GM20000 (cell line): Measurements from ENCODE around the gene BACH2.

Experiments
- DNase-seq: peaks from one replicate; pipeline ENCODE4 v3.0.0; 2012; ENCODE audit warnings: low spot score
- CTCF ChIP-seq: IDR thresholded peaks from 2 replicates; pipeline ENCODE4 v1.5.1; 2012; ENCODE audit warnings: mild to moderate bottlenecking, control low read depth; ENCODE audit errors: extremely low read depth, missing control alignments

Gene BACH2

GRCh38 chr6:90157441-90157840 is 139.2 kb downstream of the BACH2 start:
- TF ChIP-seq CTCF, result no peak
- no peak for DNase-seq

- no peak for DNase-seq
- no peak for TF ChIP-seq CTCF
These were observed 139.8 kb downstream of the BACH2 start for GRCh38 chr6:90156861-90157260.

- DNase-seq, result no peak
- no peak for TF ChIP-seq CTCF
These were observed 141.7 kb downstream of the BACH2 start for GRCh38 chr6:90154755-90155470.

- no peak for DNase-seq
- TF ChIP-seq CTCF, result no peak
These were observed 144.8 kb downstream of the BACH2 start for GRCh38 chr6:90151576-90152422.

- no peak for DNase-seq
- TF ChIP-seq CTCF, result no peak
These were observed 147.4 kb downstream of the BACH2 start for GRCh38 chr6:90149280-90149679.

GRCh38 chr6:90148867-90149266 is 147.8 kb downstream of the BACH2 start:
- TF ChIP-seq CTCF, result no peak
- no peak for DNase-seq

GRCh38 chr6:90146921-90147649 is 149.6 kb downstream of the BACH2 start:
- TF ChIP-seq CTCF, result no peak
- DNase-seq, result no peak
